ENCODE results near the gene TP53BP1. TPM values are rescaled to one million over a fixed set of nuclear protein-coding genes. Genes with fewer than 3 reads are reported as not detected.
A peak's percentile ranks its signal among the peaks of the same experiment; 100 is the strongest.

TP53BP1 gene
- polyA plus RNA-seq, 3 donors = 1.8 to 6.7 (median 3.1) TPM

- H3K4me3 ChIP-seq (replicated peaks in 1 of 3; ENCODE audit: low read depth in 2 of 3, low read length in 3 of 3) = no peak overlapping the region
- H3K9me3 Mint-ChIP-seq = no peaks in the 10 kb centered on the region
- H3K79me2 ChIP-seq (ENCODE audit: insufficient read depth, low read length) = no peaks in the 10 kb centered on the region
- H3K4me2 ChIP-seq (replicated peaks; ENCODE audit: extremely low read depth, low read length, poor library complexity, severe bottlenecking) = no peak overlapping the region
- H3K27ac Mint-ChIP-seq = peak overlapping the region in 1 of 7 donors; percentile 70
- H3K27me3 ChIP-seq (ENCODE audit: control insufficient read depth in 2 of 2, insufficient read depth in 2 of 2, low read length in 2 of 2) = no peaks in the 10 kb centered on the region
- no peak overlapping the region for H3K4me3 Mint-ChIP-seq
- no peak overlapping the region for H3K9ac ChIP-seq (ENCODE audit: insufficient read depth, low read length, poor library complexity, severe bottlenecking)
- H3K4me1 ChIP-seq (ENCODE audit: control insufficient read depth in 1 of 2, insufficient read depth in 2 of 2, low read length in 2 of 2) = no peaks in the 10 kb centered on the region
- H3K36me3 Mint-ChIP-seq = peaks cover 18 to 31% of the 10 kb centered on the region in 2 donors
- H4K20me1 ChIP-seq (ENCODE audit: insufficient read depth, low read length) = no peaks in the 10 kb centered on the region
- H3K27me3 Mint-ChIP-seq (ENCODE audit: low read depth in 3 of 3) = no peaks in the 10 kb centered on the region
- intact Hi-C loops (cut with micrococcal nuclease) = loop anchor here in 1 of 2 donors (10.0 kb wide), 1 partner anchor 260 kb away; the partner anchor contains the start of gene CKMT1A
- no peaks in the 10 kb centered on the region for H3K9me3 ChIP-seq (replicated peaks in 1 of 2; ENCODE audit: control insufficient read depth in 1 of 2, insufficient read depth in 1 of 2, low read length in 2 of 2)
- H3K27ac ChIP-seq (ENCODE audit: low read depth in 1 of 2, low read length in 2 of 2) = no peak overlapping the region
- H2AFZ ChIP-seq (ENCODE audit: insufficient read depth, low read depth, low read length, poor library complexity, severe bottlenecking) = no peak overlapping the region
- H3K36me3 ChIP-seq (replicated peaks in 1 of 2; ENCODE audit: control insufficient read depth in 1 of 2, insufficient read depth in 2 of 2, low read length in 2 of 2) = peaks cover 7 to 26% of the 10 kb centered on the region in 2 donors
- no peak for DNase-seq
- no peak for TF ChIP-seq CTCF (IDR thresholded peaks at IDR 0.05)
- no peaks in the 10 kb centered on the region for H3K4me1 Mint-ChIP-seq
These were observed 58.5 kb downstream of the TP53BP1 start for GRCh38 chr15:43434446-43434845.

GRCh38 chr15:43433661-43434303 is 59.2 kb downstream of the TP53BP1 start:
- no peaks in the 10 kb centered on the region for H3K27me3 Mint-ChIP-seq (ENCODE audit: low read depth in 3 of 3)
- H3K36me3 Mint-ChIP-seq = peaks cover 18 to 31% of the 10 kb centered on the region in 2 donors
- H3K4me2 ChIP-seq (replicated peaks; ENCODE audit: extremely low read depth, low read length, poor library complexity, severe bottlenecking) = no peak overlapping the region
- WGBS (ENCODE audit: insufficient coverage) = 100% methylated on average over 2 of the region's 3 CpGs
- no peak for TF ChIP-seq CTCF (IDR thresholded peaks at IDR 0.05)
- H3K27ac ChIP-seq (ENCODE audit: low read depth in 1 of 2, low read length in 2 of 2) = no peak overlapping the region
- no peaks in the 10 kb centered on the region for H3K9me3 Mint-ChIP-seq
- H3K9me3 ChIP-seq (replicated peaks in 1 of 2; ENCODE audit: control insufficient read depth in 1 of 2, insufficient read depth in 1 of 2, low read length in 2 of 2) = no peaks in the 10 kb centered on the region
- H3K36me3 ChIP-seq (replicated peaks in 1 of 2; ENCODE audit: control insufficient read depth in 1 of 2, insufficient read depth in 2 of 2, low read length in 2 of 2) = peaks cover 7 to 26% of the 10 kb centered on the region in 2 donors
- no peak overlapping the region for H3K4me3 Mint-ChIP-seq
- H2AFZ ChIP-seq (ENCODE audit: insufficient read depth, low read depth, low read length, poor library complexity, severe bottlenecking) = no peak overlapping the region
- no peak for DNase-seq
- H3K4me3 ChIP-seq (replicated peaks in 1 of 3; ENCODE audit: low read depth in 2 of 3, low read length in 3 of 3) = no peak overlapping the region
- H3K27ac Mint-ChIP-seq = no peak overlapping the region
- intact Hi-C loops (cut with micrococcal nuclease) = loop anchor here in 1 of 2 donors (10.0 kb wide), 1 partner anchor 261 kb away; the partner anchor contains the start of gene CKMT1A
- no peak overlapping the region for H3K9ac ChIP-seq (ENCODE audit: insufficient read depth, low read length, poor library complexity, severe bottlenecking)
- H3K27me3 ChIP-seq (ENCODE audit: control insufficient read depth in 2 of 2, insufficient read depth in 2 of 2, low read length in 2 of 2) = no peaks in the 10 kb centered on the region
- H3K79me2 ChIP-seq (ENCODE audit: insufficient read depth, low read length) = no peaks in the 10 kb centered on the region
- H3K4me1 ChIP-seq (ENCODE audit: control insufficient read depth in 1 of 2, insufficient read depth in 2 of 2, low read length in 2 of 2) = no peaks in the 10 kb centered on the region
- H3K4me1 Mint-ChIP-seq = no peaks in the 10 kb centered on the region
- no peaks in the 10 kb centered on the region for H4K20me1 ChIP-seq (ENCODE audit: insufficient read depth, low read length)
